GM20431 (cell line): ENCODE data around the gene AK5.

Experiments
- in situ Hi-C: fragments of 300-500 bp; cut with MseI, MboI; formaldehyde crosslinking; loops from one replicate; pipeline ENCODE4 v1.15.0; 2020; ENCODE audit warnings: low sequenced_read_pairs; ENCODE audit not compliant: unreplicated experiment

The AK5 gene

DNA sequence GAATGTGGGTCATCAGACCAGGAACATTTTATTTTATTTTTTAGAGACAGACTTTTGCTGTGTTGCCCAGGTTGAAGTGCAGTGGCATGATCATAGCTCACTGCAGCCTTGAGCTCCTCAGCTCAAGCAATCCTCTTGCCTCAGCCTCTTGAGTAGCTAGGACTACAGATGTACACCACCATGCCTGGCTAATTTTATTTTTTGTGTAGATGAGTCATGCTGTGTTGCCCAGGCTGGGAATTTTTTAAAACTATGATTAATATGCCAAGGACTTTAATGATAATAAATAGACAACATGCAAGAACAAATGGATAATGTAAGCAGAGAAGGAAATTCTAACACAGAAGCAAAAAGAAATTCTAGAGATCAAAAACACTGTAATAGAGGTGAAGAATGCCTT lies 142.4 kb downstream of the AK5 start:
- in situ Hi-C loops = no loop called here

- in situ Hi-C loops = no loop called here
These were observed 146.2 kb downstream of the AK5 start for GRCh38 chr1:77428068-77428467.

GRCh38 chr1:77430966-77431690 lies 149.3 kb downstream of the AK5 start:
- in situ Hi-C loops = no loop called here

- in situ Hi-C loops = no loop called here
These were observed 152.1 kb downstream of the AK5 start for GRCh38 chr1:77433934-77434333.

DNA sequence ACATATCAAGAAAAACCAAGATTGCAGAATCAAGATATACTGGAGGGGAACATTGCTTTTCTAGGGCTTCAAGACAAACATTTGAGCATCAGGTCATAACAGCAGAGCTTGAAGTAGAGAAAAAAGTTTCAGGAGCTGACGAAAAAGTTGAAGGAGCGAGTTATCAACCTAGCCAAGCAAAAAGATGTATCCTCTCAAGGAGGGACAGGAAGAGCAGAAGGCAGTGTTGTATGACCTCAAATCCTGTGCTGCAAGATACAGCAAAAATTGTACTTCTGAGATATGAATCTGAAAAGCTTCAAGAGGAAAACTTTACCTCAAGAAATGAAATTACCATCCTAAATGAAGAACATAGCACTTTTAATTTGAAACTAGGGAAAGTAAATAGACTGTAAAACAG lies 153.1 kb downstream of the AK5 start:
- in situ Hi-C loops = no loop called here

- in situ Hi-C loops = no loop called here
These were observed 156.6 kb downstream of the AK5 start for GRCh38 chr1:77438236-77438913.

DNA sequence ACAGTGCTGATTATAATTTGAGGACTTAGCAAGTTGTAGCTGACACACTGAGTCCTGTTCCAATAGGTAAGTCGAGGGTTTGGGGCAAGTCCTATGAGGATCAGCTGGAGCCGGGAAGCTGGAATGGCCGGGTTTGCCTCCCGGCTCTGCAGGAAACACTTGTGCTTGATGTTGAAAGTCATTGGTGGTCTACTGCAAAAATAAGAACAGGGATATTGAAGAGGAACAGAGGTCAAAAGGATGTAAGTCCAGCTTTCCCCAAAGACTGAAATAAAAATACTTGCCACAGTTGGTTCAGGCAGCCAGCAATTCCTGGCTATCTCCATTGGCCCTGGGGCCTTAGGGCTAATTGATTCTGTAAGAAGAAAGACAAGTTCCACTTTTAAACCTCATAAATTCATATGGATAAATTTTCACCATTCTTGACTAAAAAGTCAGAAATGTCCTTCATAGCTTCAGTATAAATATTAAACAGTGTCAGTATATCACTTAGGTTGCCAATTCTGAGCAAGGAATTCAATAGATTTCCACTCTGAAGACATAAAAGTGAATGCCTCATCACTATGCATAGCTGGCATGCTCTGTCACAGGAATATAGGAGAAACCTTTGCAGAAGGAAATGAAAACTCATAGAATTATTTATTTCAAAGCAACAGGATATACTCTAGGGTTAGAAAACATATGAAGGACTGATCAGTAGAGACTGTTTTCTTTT lies 165.2 kb downstream of the AK5 start:
- in situ Hi-C loops = no loop called here

- in situ Hi-C loops = no loop called here
These were observed 165.8 kb downstream of the AK5 start for GRCh38 chr1:77447669-77448068.

- in situ Hi-C loops = no loop called here
These were observed 178.1 kb downstream of the AK5 start for GRCh38 chr1:77459881-77460280.

DNA sequence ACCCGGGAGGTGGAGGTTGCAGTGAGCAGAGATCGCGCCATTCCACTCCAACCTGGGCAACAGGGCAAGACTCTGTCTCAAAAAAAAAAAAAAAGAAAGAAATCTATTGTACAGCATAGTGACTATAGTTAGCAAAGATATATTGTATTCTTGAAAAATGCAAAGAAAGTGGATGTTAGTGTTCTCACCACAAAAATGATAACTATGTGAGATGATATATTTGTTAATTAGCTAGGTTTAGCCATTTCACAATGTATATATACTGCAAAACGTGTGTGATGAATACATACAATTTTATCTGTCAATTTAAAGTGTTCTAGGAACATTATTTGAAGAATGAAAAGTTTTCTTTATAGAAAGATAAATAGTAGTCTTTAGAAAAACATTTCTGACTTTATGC lies 179.9 kb downstream of the AK5 start:
- in situ Hi-C loops = no loop called here

- in situ Hi-C loops = no loop called here
These were observed 181.4 kb downstream of the AK5 start for GRCh38 chr1:77463216-77463615.

DNA sequence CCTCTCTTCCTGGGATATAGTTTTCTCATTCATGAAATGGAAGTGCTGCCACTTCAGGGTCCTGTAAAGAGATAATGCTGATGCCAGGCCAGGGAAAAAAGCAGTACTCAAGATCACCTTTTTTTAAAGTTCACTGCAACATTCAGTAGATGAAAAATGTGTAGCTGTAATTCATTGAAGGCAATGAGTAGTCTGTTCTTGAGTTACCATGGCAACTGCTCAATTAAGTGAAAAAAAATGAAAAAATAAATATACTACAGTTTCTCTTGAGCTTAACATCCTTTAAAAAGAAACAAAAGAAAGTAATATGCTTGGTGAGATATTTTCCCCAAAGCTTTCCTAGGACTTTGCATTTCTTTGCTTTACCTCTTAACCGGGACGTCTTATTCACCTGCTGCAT lies 183.3 kb downstream of the AK5 start:
- in situ Hi-C loops = no loop called here

DNA sequence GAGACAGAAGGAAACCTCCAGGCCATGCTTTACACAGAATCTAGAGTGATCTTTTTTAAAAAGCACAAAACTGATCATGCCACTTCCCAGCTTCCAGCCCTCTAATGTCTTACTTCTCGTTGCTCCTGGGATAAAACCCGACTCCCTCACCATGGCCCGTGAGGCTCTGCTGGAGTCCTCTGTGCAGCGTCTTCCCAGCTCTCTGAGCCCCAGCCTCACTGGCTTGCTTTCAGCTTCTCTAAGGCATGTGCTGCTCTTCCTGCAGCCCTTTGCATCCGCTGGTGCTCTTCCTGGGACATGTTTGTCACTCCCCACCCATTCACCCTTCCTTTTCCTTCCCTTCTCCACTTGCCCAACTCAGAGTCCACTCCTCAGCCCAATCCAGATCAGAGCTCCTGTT lies 184.1 kb downstream of the AK5 start:
- in situ Hi-C loops = no loop called here

- in situ Hi-C loops = no loop called here
These were observed 185.3 kb downstream of the AK5 start for GRCh38 chr1:77467021-77467595.

DNA sequence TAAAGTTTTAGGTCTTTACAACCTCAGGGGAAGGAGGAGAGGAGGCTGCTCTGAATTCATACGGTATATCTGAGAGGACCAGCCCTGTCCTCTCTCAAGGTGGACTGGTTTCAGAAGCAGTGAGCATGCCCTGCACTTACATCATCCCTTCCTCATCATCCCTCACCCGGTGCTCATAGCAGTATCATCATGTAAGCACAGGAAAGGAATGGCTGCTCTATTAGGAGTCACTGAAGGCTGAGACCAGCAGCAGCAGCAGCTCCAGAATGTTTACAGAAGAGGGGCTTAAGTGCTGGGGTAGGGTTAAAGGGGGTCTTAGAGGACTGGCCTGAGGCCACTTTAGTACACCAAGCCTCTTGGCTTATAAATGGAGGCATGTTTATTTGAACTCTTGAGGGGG lies 185.9 kb downstream of the AK5 start:
- in situ Hi-C loops = no loop called here

- in situ Hi-C loops = no loop called here
These were observed 186.6 kb downstream of the AK5 start for GRCh38 chr1:77468257-77468948.

DNA sequence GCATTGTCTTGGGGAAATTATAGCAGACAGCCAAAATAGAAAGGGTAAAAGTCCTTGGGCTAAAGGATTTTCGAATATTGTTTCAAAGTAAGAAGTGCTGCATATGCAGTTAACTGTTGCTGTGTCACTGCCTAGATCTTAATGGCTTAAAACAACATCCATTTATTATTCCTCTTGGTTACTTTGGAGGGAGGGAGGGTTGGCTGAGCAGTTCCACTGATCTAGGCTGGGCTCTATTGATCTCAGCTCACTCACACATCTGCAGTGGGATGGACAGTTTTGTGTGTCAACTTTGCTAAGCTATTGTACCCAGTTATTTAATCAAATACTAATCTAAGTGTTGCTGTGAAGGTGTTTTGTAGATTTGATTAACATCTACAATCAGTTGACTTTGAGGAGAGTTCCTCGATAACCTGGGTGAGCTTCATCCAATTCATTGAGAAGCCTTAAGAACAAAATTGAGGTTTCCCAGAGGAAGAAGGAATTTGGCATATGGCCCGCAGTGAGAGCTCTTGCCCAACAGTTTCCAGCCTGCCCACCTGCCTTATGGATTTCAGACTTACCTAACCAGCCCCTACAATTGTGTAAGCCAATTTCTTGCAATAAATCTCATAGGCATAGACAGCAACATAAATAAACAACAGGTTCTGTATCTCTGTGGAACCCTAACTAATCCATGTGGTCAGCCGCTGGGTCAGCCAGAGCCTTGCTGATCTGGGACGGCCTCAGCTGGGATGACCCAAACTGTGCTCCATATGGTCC lies 187.3 kb downstream of the AK5 start:
- in situ Hi-C loops = no loop called here

DNA sequence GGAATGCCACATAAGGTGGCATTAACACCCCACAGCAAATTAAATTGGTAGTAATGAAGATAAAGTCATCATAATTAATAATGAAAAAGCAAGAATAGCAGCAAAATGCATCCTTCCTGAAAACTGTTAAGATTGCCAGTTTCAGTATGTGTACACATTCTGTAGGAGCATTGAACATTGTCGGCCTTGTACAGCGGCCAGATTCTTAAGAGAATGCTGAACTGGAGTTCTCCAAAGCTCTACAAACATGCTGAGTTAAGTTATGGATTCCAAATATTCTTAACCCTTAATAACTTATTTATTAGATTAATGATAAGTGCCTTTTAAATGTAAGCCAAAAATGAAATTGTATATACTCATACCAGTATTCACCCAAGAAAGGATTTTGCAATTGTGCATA lies 189.9 kb downstream of the AK5 start:
- in situ Hi-C loops = no loop called here

GRCh38 chr1:77473690-77474089 lies 191.9 kb downstream of the AK5 start:
- in situ Hi-C loops = no loop called here

- in situ Hi-C loops = no loop called here
These were observed 193.8 kb downstream of the AK5 start for GRCh38 chr1:77475641-77476040.
